ENCODE measurements around the gene MST1. TPM values are rescaled to one million over a fixed set of nuclear protein-coding genes. Genes with fewer than 3 reads are reported as not detected.

The MST1 gene
- total RNA-seq, 1 donor from 2014 or later = 6.4 TPM

DNA sequence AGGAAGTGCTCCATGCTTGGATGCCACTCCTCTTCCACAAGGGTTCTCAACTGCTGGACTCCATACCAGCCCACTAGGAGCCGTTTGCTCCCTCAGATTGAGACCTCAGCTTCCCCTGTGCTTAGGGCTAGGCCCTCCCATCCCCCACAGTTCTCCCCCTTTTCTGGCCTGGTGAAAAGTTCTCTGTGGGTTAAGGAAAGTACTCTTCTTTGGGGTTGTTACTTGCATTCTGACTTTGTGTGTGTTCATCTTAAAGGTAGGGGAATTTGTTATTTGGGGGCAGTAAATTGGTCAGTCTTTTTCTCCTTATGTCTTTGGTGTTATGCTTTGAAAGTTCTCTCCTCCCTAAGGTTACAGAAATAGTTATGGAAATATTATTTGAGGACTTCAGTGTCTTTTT lies 39.1 kb downstream of the MST1 start:
- intact Hi-C loops (cut with DNase I) = no loop called here
- DNase-seq (ENCODE audit: low spot score) = no peak

- intact Hi-C loops (cut with DNase I) = no loop called here
Measured at GRCh38 chr3:49649576-49649975, 39.7 kb downstream of the MST1 start.

GRCh38 chr3:49648354-49649019 lies 40.8 kb downstream of the MST1 start:
- intact Hi-C loops (cut with DNase I) = no loop called here
- no peak for DNase-seq (ENCODE audit: low spot score)

More at GRCh38 chr3:49649576-49649975, 39.7 kb downstream of the MST1 start:
- DNase-seq (ENCODE audit: low spot score) = no peak

DNA sequence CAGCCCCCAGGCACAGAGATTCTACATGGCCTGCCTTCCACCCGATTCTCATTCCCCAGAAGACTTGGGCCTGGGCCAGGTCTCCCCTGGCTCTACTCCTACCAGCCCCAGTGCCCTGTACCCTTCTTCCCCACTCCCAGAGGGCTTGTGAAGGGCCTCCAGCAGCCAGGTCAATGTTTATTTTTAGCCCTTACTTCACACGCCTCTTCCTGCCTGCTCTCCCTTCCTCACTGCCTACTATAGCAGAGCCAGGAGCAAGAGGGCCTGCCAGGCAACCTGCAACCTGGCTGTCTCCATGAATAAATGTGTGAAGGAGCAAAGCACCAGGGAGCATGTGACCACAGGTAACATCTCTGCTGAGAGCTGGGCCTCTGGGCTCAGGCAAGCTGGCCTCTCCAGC lies 41.5 kb downstream of the MST1 start:
- intact Hi-C loops (cut with DNase I) = no loop called here
- DNase-seq (ENCODE audit: low spot score) = no peak

DNA sequence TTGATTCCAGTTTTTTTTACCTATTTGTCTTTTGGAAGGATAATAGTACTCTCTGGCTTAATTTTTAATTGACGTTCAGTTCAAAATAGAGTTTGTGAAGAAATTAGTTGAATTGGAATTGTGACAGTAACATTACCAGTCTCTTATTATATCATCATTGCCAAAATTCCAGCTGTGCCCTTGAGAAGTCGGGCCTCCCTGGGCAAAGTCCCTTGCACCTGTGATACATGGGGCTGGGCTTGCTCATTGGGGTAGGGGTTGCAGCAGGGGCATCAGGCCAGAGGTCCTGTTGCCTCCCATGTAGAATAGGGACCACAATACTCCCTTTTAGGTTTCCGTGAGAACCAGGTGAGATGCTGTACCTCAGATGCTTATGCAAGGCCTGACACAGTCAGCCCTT lies 43.0 kb downstream of the MST1 start:
- DNase-seq (ENCODE audit: low spot score) = no peak
- intact Hi-C loops (cut with DNase I) = no loop called here

GRCh38 chr3:49644684-49645083 lies 44.6 kb downstream of the MST1 start:
- intact Hi-C loops (cut with DNase I) = no loop called here

DNA sequence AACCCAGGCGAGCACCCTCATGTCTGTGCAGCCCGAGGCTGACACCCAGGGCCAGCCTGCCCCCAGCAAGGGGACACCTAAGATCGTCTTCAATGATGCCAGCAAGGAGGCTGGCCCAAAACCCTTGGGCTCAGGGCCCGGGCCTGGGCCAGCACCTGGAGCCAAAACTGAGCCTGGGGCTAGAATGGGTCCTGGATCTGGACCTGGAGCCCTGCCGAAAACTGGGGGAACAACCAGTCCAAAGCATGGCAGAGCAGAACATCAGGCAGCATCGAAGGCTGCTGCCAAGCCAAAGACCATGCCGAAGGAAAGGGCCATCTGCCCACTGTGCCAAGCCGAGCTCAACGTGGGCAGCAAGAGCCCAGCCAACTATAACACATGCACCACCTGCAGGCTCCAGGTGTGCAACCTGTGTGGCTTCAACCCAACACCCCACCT lies 46.5 kb downstream of the MST1 start:
- intact Hi-C loops (cut with DNase I) = no loop called here
- no peak for DNase-seq (ENCODE audit: low spot score)

More at GRCh38 chr3:49644684-49645083, 44.6 kb downstream of the MST1 start:
- no peak for DNase-seq (ENCODE audit: low spot score)

GRCh38 chr3:49641921-49642707 lies 47.2 kb downstream of the MST1 start:
- intact Hi-C loops (cut with DNase I) = no loop called here
- no peak for DNase-seq (ENCODE audit: low spot score)

DNA sequence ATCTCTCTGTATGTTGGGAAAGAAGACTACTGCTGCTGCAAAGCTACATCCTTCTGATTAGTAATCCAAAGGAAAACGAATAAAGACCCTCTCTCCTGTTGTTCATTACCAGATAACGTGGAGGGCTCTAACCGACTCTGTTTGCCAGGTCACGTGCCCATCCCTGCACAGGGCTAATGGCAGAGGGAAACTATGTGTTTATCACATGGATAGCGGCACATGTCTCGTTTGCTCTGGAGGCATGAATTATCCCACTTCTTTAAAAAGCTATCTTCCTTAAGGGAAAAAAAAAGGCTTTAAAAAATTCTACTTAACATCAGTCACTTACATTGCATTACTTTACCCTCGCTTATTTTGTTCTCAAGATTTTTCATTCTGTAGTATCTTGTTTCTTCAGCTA lies 48.0 kb downstream of the MST1 start:
- no peak for DNase-seq (ENCODE audit: low spot score)
- intact Hi-C loops (cut with DNase I) = no loop called here

GRCh38 chr3:49639551-49639950 lies 49.7 kb downstream of the MST1 start:
- intact Hi-C loops (cut with DNase I) = no loop called here
- DNase-seq (ENCODE audit: low spot score) = no peak

- intact Hi-C loops (cut with DNase I) = no loop called here
- DNase-seq (ENCODE audit: low spot score) = no peak
Measured at GRCh38 chr3:49638445-49638844, 50.8 kb downstream of the MST1 start.

DNA sequence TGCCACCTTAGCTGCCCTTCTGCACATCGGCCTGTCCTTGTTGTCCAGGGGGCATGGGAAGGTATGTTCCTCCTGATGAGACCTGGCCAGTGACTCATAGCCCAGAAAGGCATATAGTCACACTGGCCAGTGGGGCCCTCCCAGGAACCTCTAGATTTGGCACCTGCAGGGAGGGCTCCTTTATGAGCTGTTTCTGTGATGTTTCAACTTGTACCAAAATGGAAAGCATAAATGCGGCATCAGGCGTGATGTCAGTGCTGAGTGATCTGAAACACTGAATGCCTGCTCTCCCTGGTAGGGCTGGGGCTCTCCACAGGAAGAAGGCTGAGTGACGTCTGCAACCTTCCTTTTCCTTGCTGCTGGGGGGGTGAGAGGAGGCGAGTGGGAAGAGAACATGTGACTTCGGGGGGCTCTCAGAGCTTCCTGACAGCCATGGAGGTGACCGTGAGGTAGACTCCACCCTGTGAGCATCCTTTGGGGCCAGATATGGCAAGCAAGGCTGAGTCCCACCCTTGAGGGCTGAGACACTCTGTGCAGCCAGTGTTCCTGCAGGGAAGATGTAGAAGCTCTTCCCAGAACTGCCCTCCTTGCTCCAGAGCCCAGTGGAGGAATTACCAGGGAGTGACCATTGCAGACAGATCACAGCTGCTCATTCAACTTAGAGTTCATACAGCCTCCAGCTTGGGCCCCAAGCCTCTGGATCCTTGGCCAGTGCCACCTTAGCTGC lies 52.2 kb downstream of the MST1 start:
- DNase-seq (ENCODE audit: low spot score) = no peak
- intact Hi-C loops (cut with DNase I) = no loop called here

GRCh38 chr3:49634736-49635135 lies 54.5 kb downstream of the MST1 start:
- intact Hi-C loops (cut with DNase I) = no loop called here
- DNase-seq (ENCODE audit: low spot score) = no peak

Other genes starting within 250 kb of the MST1 start
- 130 TPM for gene DAG1, start 219.2 kb downstream of the MST1 start, total RNA-seq
- 1.00 TPM for gene BSN, start 135.0 kb downstream of the MST1 start, total RNA-seq
- gene APEH, start 15.1 kb downstream of the MST1 start, total RNA-seq = 81.4 TPM
- 59.4 TPM for gene RNF123, start 83 bp upstream of the MST1 start, total RNA-seq
- gene AMIGO3, start 30.2 kb upstream of the MST1 start, total RNA-seq = 0.35 TPM
- 19.5 TPM for gene GMPPB, start 34.5 kb upstream of the MST1 start, total RNA-seq
- gene IP6K1, start 97.1 kb upstream of the MST1 start, total RNA-seq = 19.7 TPM
- not detected for gene CDHR4, start 110.4 kb upstream of the MST1 start, total RNA-seq
- 1.9 TPM for gene INKA1, start 113.8 kb upstream of the MST1 start, total RNA-seq
- 20.0 TPM for gene UBA7, start 124.5 kb upstream of the MST1 start, total RNA-seq
- gene TRAIP, start 167.1 kb upstream of the MST1 start, total RNA-seq = 2.0 TPM
- gene CAMKV, start 180.4 kb upstream of the MST1 start, total RNA-seq = not detected
- gene MST1R, start 214.4 kb upstream of the MST1 start, total RNA-seq = 1.2 TPM
- 9.4 TPM for gene MON1A, start 240.3 kb upstream of the MST1 start, total RNA-seq

All from cardiac septum (tissue), 1 donor.